Measurements from ENCODE around the gene PLSCR2. TPM values are rescaled to one million over a fixed set of nuclear protein-coding genes. Genes with fewer than 3 reads are reported as not detected.
A peak's percentile ranks its signal among the peaks of the same experiment; 100 is the strongest.

The PLSCR2 gene
- total and polyA plus RNA-seq, 9 of the 15 experiments (the other 6 are each of a cell fraction or from before 2014, with no cell fraction given) = 0.07 to 0.49 (median 0.25) TPM; not detected in 4

GRCh38 chr3:146469150-146470017, at the start of gene PLSCR2 (continued):
- TF ChIP-seq ZBTB7A (IDR thresholded peaks at IDR 0.05; ENCODE audit: borderline replicate concordance, control insufficient read depth, low read depth, low read length) = 0 out of 2 replicates have a peak, but pooled peaks have one; percentile 34
- TF ChIP-seq NFYB (IDR thresholded peaks at IDR 0.05; ENCODE audit: extremely low read depth, insufficient read length) = no peak
- TF ChIP-seq DLX4 (CRISPR knock-in tag; IDR thresholded peaks at IDR 0.05) = no peak
- TF ChIP-seq FOXA3 (CRISPR knock-in tag; conservative IDR thresholded peaks at IDR 0.05 in 1 of 2, IDR thresholded peaks at IDR 0.05 in 1 of 2) = no peak
- TF ChIP-seq JUND (IDR thresholded peaks at IDR 0.05; ENCODE audit: borderline replicate concordance, low read depth, low read length) = peak; percentile 15; the same call in 1 of the 2 replicates
- no peak; the same call in 2 of the 3 replicates for TF ChIP-seq JUND (tag; IDR thresholded peaks at IDR 0.05; ENCODE audit: borderline replicate concordance, low read depth, low read length)
- no peak for TF ChIP-seq RFX5 (IDR thresholded peaks at IDR 0.05; ENCODE audit: low read depth, low read length)
- peak; percentile 72 for TF ChIP-seq TBP (optimal IDR thresholded peaks at IDR 0.05; ENCODE audit: low read depth, low read length)
- TF ChIP-seq ZNF740 (CRISPR knock-in tag; IDR thresholded peaks at IDR 0.05) = peak; percentile 51; the same call in 1 of the 2 replicates
- peak in 1 of 2 experiments; percentile 53; a peak in 1 of 4 replicates for TF ChIP-seq ZNF740 (tag; IDR thresholded peaks at IDR 0.05)
- TF ChIP-seq CEBPG (CRISPR knock-in tag; IDR thresholded peaks at IDR 0.05) = peak; percentile 42; the same call in 1 of the 2 replicates
- TF ChIP-seq CEBPG (tag; conservative IDR thresholded peaks at IDR 0.05 in 1 of 2, IDR thresholded peaks at IDR 0.05 in 1 of 2) = no peak
- TF ChIP-seq SP1 (CRISPR knock-in tag; IDR thresholded peaks at IDR 0.05) = peak; percentile 32; the same call in 1 of the 2 replicates
- TF ChIP-seq NKRF (IDR thresholded peaks at IDR 0.05; ENCODE audit: borderline replicate concordance) = no peak
- peak; percentile 61; the same call in 1 of the 2 replicates for TF ChIP-seq CREB1 (IDR thresholded peaks at IDR 0.05)
- peak; percentile 26; the same call in 1 of the 2 replicates for TF ChIP-seq CREB1 (CRISPR knock-in tag; IDR thresholded peaks at IDR 0.05)
- no peak for TF ChIP-seq IRF9 (tag; IDR thresholded peaks at IDR 0.05)
- peak; percentile 38; the same call in 1 of the 2 replicates for TF ChIP-seq SOX6 (IDR thresholded peaks at IDR 0.05)
- no peak for TF ChIP-seq NR2C2 (CRISPR knock-in tag; IDR thresholded peaks at IDR 0.05)
- peak; percentile 63; the same call in 1 of the 2 replicates for TF ChIP-seq NR2C2 (tag; IDR thresholded peaks at IDR 0.05)
- peak; percentile 25; the same call in 1 of the 2 replicates for TF ChIP-seq PML (IDR thresholded peaks at IDR 0.05; ENCODE audit: low read length)
- TF ChIP-seq NRF1 (conservative IDR thresholded peaks at IDR 0.05 in 1 of 2, IDR thresholded peaks at IDR 0.05 in 1 of 2) = peak; percentile 60 to 61; a peak in 2 of 4 replicates
- TF ChIP-seq MAFK (IDR thresholded peaks at IDR 0.05; ENCODE audit: low read length) = no peak
